K562 (cell line): Measurements from ENCODE around the gene LMNB1. TPM values are rescaled to one million over a fixed set of nuclear protein-coding genes. Genes with fewer than 3 reads are reported as not detected.
A peak's percentile ranks its signal among the peaks of the same experiment; 100 is the strongest.

Source experiments
- ARID1B ChIP-seq: fragments of 450-650 bp; IDR thresholded peaks from 2 replicates; pipeline ENCODE4 v1.6.1; 2016; ENCODE audit warnings: antibody characterized with exemption, mild to moderate bottlenecking, inconsistent platforms
- ARID2 ChIP-seq: fragments of 450-650 bp; IDR thresholded peaks from 2 replicates; pipeline ENCODE4 v1.6.1; 2017; ENCODE audit warnings: antibody characterized with exemption, mild to moderate bottlenecking
- BACH1 ChIP-seq: fragments of 200-800 bp; sonication (Bioruptor generic); IDR thresholded peaks from 2 replicates; pipeline ENCODE4 v1.6.1; 2016; ENCODE audit warnings: missing genetic modification characterization, missing compliant biosample characterization
- BDP1 ChIP-seq: IDR thresholded peaks from 3 replicates; pipeline ENCODE4 v1.6.1; 2011; ENCODE audit not compliant: insufficient read length, insufficient read depth
- DLX4 ChIP-seq: fragments of 250-450 bp; sonication (Bioruptor Pico); IDR thresholded peaks from 2 replicates; pipeline ENCODE4 v1.6.1; 2021; ENCODE audit warnings: mild to moderate bottlenecking
- ETV1 ChIP-seq: fragments of 450-650 bp; conservative IDR thresholded peaks from 2 replicates; pipeline ENCODE4 v1.6.1; 2016; ENCODE audit warnings: missing genetic modification characterization, control low read depth, low read depth, missing compliant biosample characterization
- KHSRP ChIP-seq: fragments of 450-650 bp; IDR thresholded peaks from 2 replicates; pipeline ENCODE4 v1.6.1; 2017
- MBD2 ChIP-seq: sonication (generic); IDR thresholded peaks from 2 replicates; pipeline ENCODE4 v1.6.1; 2016; ENCODE audit warnings: low read depth, borderline replicate concordance
- MGA ChIP-seq: fragments of 450-650 bp; IDR thresholded peaks from 2 replicates; pipeline ENCODE4 v1.6.1; 2016; ENCODE audit warnings: mild to moderate bottlenecking, moderate library complexity
- MXD1 ChIP-seq: fragments of 250-450 bp; sonication (Bioruptor Pico); IDR thresholded peaks from 2 replicates; pipeline ENCODE4 v1.8.0; 2021; ENCODE audit warnings: borderline replicate concordance, mild to moderate bottlenecking, moderate library complexity; ENCODE audit not compliant: poor library complexity, severe bottlenecking
- NFE2 ChIP-seq: IDR thresholded peaks from 2 replicates; pipeline ENCODE4 v1.6.1; 2014; ENCODE audit warnings: antibody characterized with exemption, low read depth
- PHF21A ChIP-seq: fragments of 450-650 bp; IDR thresholded peaks from 2 replicates; pipeline ENCODE4 v1.6.1; 2017; ENCODE audit warnings: low read depth, borderline replicate concordance
- SMAD1 ChIP-seq: fragments of 150-350 bp; IDR thresholded peaks from 2 replicates; pipeline ENCODE4 v1.6.1; 2014; ENCODE audit warnings: low read length, low read depth; ENCODE audit not compliant: partially characterized antibody
- TCF3 ChIP-seq: sonication (generic); formaldehyde crosslinking; IDR thresholded peaks from 2 replicates; pipeline ENCODE4 v1.4.0; 2020; ENCODE audit warnings: mild to moderate bottlenecking, missing genetic modification reagents
- ZNF175 ChIP-seq: fragments of 200-800 bp; sonication (Bioruptor generic); IDR thresholded peaks from 2 replicates; pipeline ENCODE4 v1.6.1; 2016; ENCODE audit warnings: low read depth, mild to moderate bottlenecking, missing genetic modification characterization, missing compliant biosample characterization
- ZNF384 ChIP-seq: IDR thresholded peaks from 2 replicates; pipeline ENCODE4 v1.6.1; 2012; ENCODE audit warnings: low read depth, low read length, improper control_type of control experiment
- ZNF584 ChIP-seq: fragments of 200-800 bp; sonication (Bioruptor generic); IDR thresholded peaks from 2 replicates; pipeline ENCODE4 v1.6.1; 2016; ENCODE audit warnings: low read depth, mild to moderate bottlenecking, missing genetic modification characterization, missing compliant biosample characterization
- polyA plus RNA-seq, 8 experiments: library from polyadenylated mRNA; depleted of rRNA in 4 of 8; stranded (reverse) in 5 of 8; unstranded in 3 of 8; fragments of >200 nt; fragmentation: Nextera tagmentation in 2 of 8; fragmentation: Illumina TruSeq in 1 of 8; extraction: Ambion mirVana in 2 of 8; extraction: Trizol in 1 of 8; gene quantifications; 2 replicates each; pipeline versions ENCODE4 v1.2.1 to v1.2.3, GENCODE V29; 2011 to 2014; ENCODE audit warnings: inconsistent platforms in 1 of 8, missing spikeins in 1 of 8
- total RNA-seq, 7 experiments: library from RNA; depleted of rRNA in 6 of 7; stranded (reverse); fragments of >200 nt in 6 of 7; fragmentation: Illumina TruSeq in 2 of 7; extraction: Trizol in 2 of 7; gene quantifications; 2 replicates each; pipeline versions ENCODE4 v1.2.1 to v1.2.3, GENCODE V29; 2011 to 2021; ENCODE audit warnings: low replicate concordance in 1 of 7

LMNB1 gene
- total and polyA plus RNA-seq, 9 of the 15 experiments (the other 6 are each of a cell fraction or from before 2014, with no cell fraction given) = 2.8 to 190 (median 131) TPM

GRCh38 chr5:126884269-126884819, 107.4 kb downstream of the LMNB1 start (continued):
- TF ChIP-seq MGA (peak; percentile 87), PHF21A (peak; percentile 90; the same call in 1 of the 2 replicates), TCF3 (CRISPR knock-in tag) (peak; percentile 99), MBD2 (peak; percentile 92), MXD1 (no peak), ZNF584 (CRISPR knock-in tag) (peak; percentile 80; the same call in 1 of the 2 replicates), ARID2 (no peak), NFE2 (peak; percentile 90), SMAD1 (peak; percentile 93), ZNF175 (CRISPR knock-in tag) (peak; percentile 88), ZNF384 (peak; percentile 55), KHSRP (peak; percentile 91), BACH1 (tag) (peak; percentile 85), ETV1 (tag) (peak; percentile 98), BDP1 (no peak), ARID1B (peak; percentile 100), DLX4 (CRISPR knock-in tag) (no peak)
